SK-N-SH treated with all-trans-retinoic acid at 6 μM for 48 hours (cell line): ENCODE measurements around the gene HSPA9.

Experiments
- ARNTL ChIP-seq: fragments of 450-650 bp; formaldehyde crosslinking; IDR thresholded peaks from 2 replicates; pipeline ENCODE4 v1.5.0; 2020; ENCODE audit warnings: low read depth, mild to moderate bottlenecking, moderate library complexity, borderline replicate concordance
- BACH2 ChIP-seq: fragments of 250-450 bp; sonication (Bioruptor Pico); IDR thresholded peaks from 2 replicates; pipeline ENCODE4 v1.9.0; 2021; ENCODE audit warnings: mild to moderate bottlenecking, borderline replicate concordance
- CSDC2 ChIP-seq: fragments of 250-450 bp; sonication (Bioruptor Pico); IDR thresholded peaks from 2 replicates; pipeline ENCODE4 v1.5.0; 2020; ENCODE audit warnings: mild to moderate bottlenecking, moderate library complexity
- ESRRG ChIP-seq: fragments of 250-450 bp; sonication (Bioruptor Pico); IDR thresholded peaks from 2 replicates; pipeline ENCODE4 v1.6.1; 2021; ENCODE audit warnings: mild to moderate bottlenecking
- ISL1 ChIP-seq: fragments of 250-450 bp; sonication (Bioruptor Pico); IDR thresholded peaks from 2 replicates; pipeline ENCODE4 v2.1.2; 2022; ENCODE audit warnings: mild to moderate bottlenecking, moderate library complexity
- PATZ1 ChIP-seq: fragments of 250-450 bp; sonication (Bioruptor Pico); IDR thresholded peaks from 2 replicates; pipeline ENCODE4 v1.8.0; 2020; ENCODE audit warnings: mild to moderate bottlenecking, moderate library complexity, borderline replicate concordance
- TCF4 ChIP-seq: fragments of 250-450 bp; sonication (Bioruptor Pico); IDR thresholded peaks from 2 replicates; pipeline ENCODE4 v1.8.0; 2021; ENCODE audit warnings: mild to moderate bottlenecking, moderate library complexity, borderline replicate concordance
- TOX ChIP-seq: fragments of 250-450 bp; sonication (Bioruptor Pico); IDR thresholded peaks from 2 replicates; pipeline ENCODE4 v1.8.0; 2021; ENCODE audit warnings: mild to moderate bottlenecking, moderate library complexity, borderline replicate concordance
- ZFP3 ChIP-seq: fragments of 250-450 bp; sonication (Bioruptor Pico); IDR thresholded peaks from 2 replicates; pipeline ENCODE4 v1.5.0; 2020; ENCODE audit warnings: mild to moderate bottlenecking, moderate library complexity
- ZFP30 ChIP-seq: fragments of 450-650 bp; formaldehyde crosslinking; IDR thresholded peaks from 2 replicates; pipeline ENCODE4 v1.5.0; 2022; ENCODE audit warnings: mild to moderate bottlenecking, moderate library complexity
- ZNF70 ChIP-seq: fragments of 450-650 bp; formaldehyde crosslinking; IDR thresholded peaks from 2 replicates; pipeline ENCODE4 v1.5.0; 2020; ENCODE audit warnings: mild to moderate bottlenecking, moderate library complexity
- ZNF8 ChIP-seq: fragments of 450-650 bp; formaldehyde crosslinking; IDR thresholded peaks from 2 replicates; pipeline ENCODE4 v1.5.0; 2020; ENCODE audit warnings: mild to moderate bottlenecking, moderate library complexity

- no peak for TF ChIP-seq ZFP30 (CRISPR knock-in tag)
- no peak for TF ChIP-seq PATZ1
- no peak for TF ChIP-seq ARNTL (CRISPR knock-in tag)
- no peak for TF ChIP-seq ISL1 (CRISPR knock-in tag)
- TF ChIP-seq BACH2 (CRISPR knock-in tag): no peak
- TF ChIP-seq ZNF70: no peak
- no peak for TF ChIP-seq TOX (CRISPR knock-in tag)
- no peak for TF ChIP-seq ZFP3 (CRISPR knock-in tag)
- TF ChIP-seq TCF4 (CRISPR knock-in tag): no peak
- TF ChIP-seq CSDC2: no peak
- TF ChIP-seq ESRRG (CRISPR knock-in tag): no peak
- no peak for TF ChIP-seq ZNF8 (CRISPR knock-in tag)
Observed at GRCh38 chr5:138554143-138554542, 21.1 kb downstream of the HSPA9 start.
